ENCODE measurements around the gene RASSF8.

RASSF8 gene

GRCh38 chr12:25983625-25984024 lies 25.1 kb downstream of the RASSF8 start:
- no peak overlapping the region for H3K4me3 ChIP-seq
- no peak for TF ChIP-seq Cebpa-rat (IDR thresholded peaks at IDR 0.05)
- H3K4me1 ChIP-seq = no peaks in the 10 kb centered on the region
- no peak overlapping the region for H3K27ac ChIP-seq
- no peaks in the 10 kb centered on the region for H4K20me1 ChIP-seq
- H3K9ac ChIP-seq = no peak overlapping the region
- H3K4me2 ChIP-seq = no peak overlapping the region
- H3K27me3 ChIP-seq = no peaks in the 10 kb centered on the region
- H3K36me3 ChIP-seq = no peaks in the 10 kb centered on the region
- H3K9me3 ChIP-seq (replicated peaks in 1 of 11) = no peaks in the 10 kb centered on the region

- no peaks in the 10 kb centered on the region for H4K20me1 ChIP-seq
- no peaks in the 10 kb centered on the region for H3K27me3 ChIP-seq
- H3K4me1 ChIP-seq = no peaks in the 10 kb centered on the region
- H3K36me3 ChIP-seq = no peaks in the 10 kb centered on the region
- H3K9ac ChIP-seq = no peak overlapping the region
- H3K4me2 ChIP-seq = no peak overlapping the region
- H3K27ac ChIP-seq = no peak overlapping the region
- no peaks in the 10 kb centered on the region for H3K9me3 ChIP-seq (replicated peaks in 1 of 11)
- no peak overlapping the region for H3K4me3 ChIP-seq
- no peak for TF ChIP-seq Cebpa-rat (IDR thresholded peaks at IDR 0.05)
Observed at GRCh38 chr12:25984759-25985158, 26.3 kb downstream of the RASSF8 start.

- no peak overlapping the region for H3K4me3 ChIP-seq
- TF ChIP-seq Cebpa-rat (IDR thresholded peaks at IDR 0.05) = no peak
- H3K27me3 ChIP-seq = no peaks in the 10 kb centered on the region
- H3K4me1 ChIP-seq = no peaks in the 10 kb centered on the region
- no peaks in the 10 kb centered on the region for H3K36me3 ChIP-seq
- H3K9ac ChIP-seq = no peak overlapping the region
- no peaks in the 10 kb centered on the region for H3K9me3 ChIP-seq (replicated peaks in 1 of 11)
- H3K4me2 ChIP-seq = no peak overlapping the region
- no peaks in the 10 kb centered on the region for H4K20me1 ChIP-seq
- H3K27ac ChIP-seq = no peak overlapping the region
Observed at GRCh38 chr12:25985316-25986175, 27.1 kb downstream of the RASSF8 start.

- Histone ChIP-seq H3K4me3 (no peak overlapping the region), H3K4me1 (no peaks in the 10 kb centered on the region), H3K4me2 (no peak overlapping the region), H4K20me1 (no peaks in the 10 kb centered on the region), H3K9ac (no peak overlapping the region), H3K36me3 (no peaks in the 10 kb centered on the region), H3K27me3 (no peaks in the 10 kb centered on the region), H3K27ac (no peak overlapping the region), H3K9me3 (replicated peaks in 1 of 11) (no peaks in the 10 kb centered on the region)
- TF ChIP-seq Cebpa-rat (IDR thresholded peaks at IDR 0.05) = no peak
Observed at GRCh38 chr12:25986180-25986579, 27.7 kb downstream of the RASSF8 start.

- H3K4me3 ChIP-seq = no peak overlapping the region
- H3K27ac ChIP-seq = no peak overlapping the region
- no peaks in the 10 kb centered on the region for H4K20me1 ChIP-seq
- H3K36me3 ChIP-seq = no peaks in the 10 kb centered on the region
- H3K4me2 ChIP-seq = no peak overlapping the region
- no peaks in the 10 kb centered on the region for H3K27me3 ChIP-seq
- no peak for TF ChIP-seq Cebpa-rat (IDR thresholded peaks at IDR 0.05)
- no peak overlapping the region for H3K9ac ChIP-seq
- H3K4me1 ChIP-seq = no peaks in the 10 kb centered on the region
- H3K9me3 ChIP-seq (replicated peaks in 1 of 11) = no peaks in the 10 kb centered on the region
Observed at GRCh38 chr12:25988505-25988904, 30.0 kb downstream of the RASSF8 start.

GRCh38 chr12:25990495-25990894 lies 32.0 kb downstream of the RASSF8 start:
- Histone ChIP-seq H3K9me3 (replicated peaks in 1 of 11) (no peaks in the 10 kb centered on the region), H3K4me2 (no peak overlapping the region), H3K4me1 (no peaks in the 10 kb centered on the region), H3K27ac (no peak overlapping the region), H3K9ac (no peak overlapping the region), H3K27me3 (no peaks in the 10 kb centered on the region), H4K20me1 (no peaks in the 10 kb centered on the region), H3K36me3 (no peaks in the 10 kb centered on the region), H3K4me3 (no peak overlapping the region)
- no peak for TF ChIP-seq Cebpa-rat (IDR thresholded peaks at IDR 0.05)

- H3K9ac ChIP-seq = no peak overlapping the region
- H3K4me2 ChIP-seq = no peak overlapping the region
- no peaks in the 10 kb centered on the region for H4K20me1 ChIP-seq
- no peaks in the 10 kb centered on the region for H3K36me3 ChIP-seq
- no peaks in the 10 kb centered on the region for H3K9me3 ChIP-seq (replicated peaks in 1 of 11)
- no peaks in the 10 kb centered on the region for H3K27me3 ChIP-seq
- no peak overlapping the region for H3K27ac ChIP-seq
- H3K4me3 ChIP-seq = no peak overlapping the region
- no peak for TF ChIP-seq Cebpa-rat (IDR thresholded peaks at IDR 0.05)
- no peaks in the 10 kb centered on the region for H3K4me1 ChIP-seq
Observed at GRCh38 chr12:25992026-25992782, 33.7 kb downstream of the RASSF8 start.

GRCh38 chr12:25993901-25994651 lies 35.6 kb downstream of the RASSF8 start:
- H4K20me1 ChIP-seq = no peaks in the 10 kb centered on the region
- no peaks in the 10 kb centered on the region for H3K4me1 ChIP-seq
- H3K36me3 ChIP-seq = no peaks in the 10 kb centered on the region
- no peaks in the 10 kb centered on the region for H3K27me3 ChIP-seq
- no peak overlapping the region for H3K4me3 ChIP-seq
- TF ChIP-seq Cebpa-rat (IDR thresholded peaks at IDR 0.05) = no peak
- no peak overlapping the region for H3K9ac ChIP-seq
- H3K4me2 ChIP-seq = no peak overlapping the region
- no peaks in the 10 kb centered on the region for H3K9me3 ChIP-seq (replicated peaks in 1 of 11)
- H3K27ac ChIP-seq = no peak overlapping the region

- H3K4me1 ChIP-seq = no peaks in the 10 kb centered on the region
Observed at GRCh38 chr12:25994901-25995625, 36.6 kb downstream of the RASSF8 start.

More at GRCh38 chr12:25994901-25995625, 36.6 kb downstream of the RASSF8 start:
- H3K27me3 ChIP-seq = no peaks in the 10 kb centered on the region
- H3K4me3 ChIP-seq = no peak overlapping the region
- H3K9me3 ChIP-seq (replicated peaks in 1 of 11) = no peaks in the 10 kb centered on the region
- H4K20me1 ChIP-seq = no peaks in the 10 kb centered on the region
- H3K9ac ChIP-seq = no peak overlapping the region
- H3K4me2 ChIP-seq = no peak overlapping the region
- H3K36me3 ChIP-seq = no peaks in the 10 kb centered on the region
- no peak overlapping the region for H3K27ac ChIP-seq
- no peak for TF ChIP-seq Cebpa-rat (IDR thresholded peaks at IDR 0.05)
